ENCODE data around the gene NBEAL1.

DNA sequence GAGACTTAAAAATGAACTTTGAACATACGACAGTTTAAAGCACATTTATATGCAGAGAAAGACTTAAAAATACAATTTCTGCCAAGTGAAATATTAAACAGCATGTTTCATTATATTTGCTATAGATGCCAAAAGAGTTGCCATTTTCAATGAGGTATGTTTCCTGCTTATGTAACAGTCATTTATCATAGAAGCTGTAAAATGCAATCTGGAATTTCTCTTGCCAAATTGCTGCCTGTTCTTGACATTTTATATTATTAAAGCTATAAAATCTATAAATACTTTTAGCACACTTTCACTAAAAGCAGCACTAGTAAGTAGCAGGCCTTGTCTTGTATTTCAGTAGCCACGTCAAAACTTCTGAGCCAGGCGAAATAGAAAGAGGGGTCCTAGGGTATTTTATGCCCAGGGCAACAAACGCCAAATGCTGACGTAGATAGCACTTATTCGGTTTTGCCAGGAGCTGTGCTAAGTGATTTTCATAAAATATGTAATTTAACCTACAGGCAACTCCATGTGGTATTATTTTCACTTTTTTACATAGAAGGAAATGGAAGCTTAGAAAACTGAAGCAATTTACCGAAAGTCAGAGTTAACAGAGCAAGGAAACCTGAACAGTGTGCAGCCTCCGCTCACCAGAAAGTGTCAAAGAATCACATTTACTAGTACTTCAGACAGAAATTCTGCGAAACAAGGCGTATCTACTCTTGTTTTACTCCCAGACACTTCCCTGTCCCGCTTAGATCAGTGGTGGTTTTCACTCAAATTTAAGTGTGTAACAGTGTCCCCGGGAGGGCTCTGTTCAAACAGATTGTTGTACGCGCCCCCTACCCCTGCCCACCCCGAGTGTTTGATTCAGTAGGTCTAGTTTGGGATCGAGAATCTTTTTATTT lies 222.9 kb downstream of the NBEAL1 start:
- TF ChIP-seq CTCF (conservative IDR thresholded peaks at IDR 0.05; ENCODE audit: low read length): no peak
- TF ChIP-seq EZH2phosphoT487 (IDR thresholded peaks at IDR 0.05; ENCODE audit: borderline replicate concordance): no peak
